Fibroblast of lung (primary cell): ENCODE results near the gene AP1G2. TPM values are rescaled to one million over a fixed set of nuclear protein-coding genes. Genes with fewer than 3 reads are reported as not detected.

Source experiments
- DNase-seq, 2 donors: peaks; one replicate each; pipeline versions ENCODE4 v3.0.0 to v3.0.0-alpha.2; 2010; ENCODE audit warnings: low read depth in 2 of 2
- H2AFZ ChIP-seq: 2 replicates; pipeline ENCODE4 v1.5.1; 2012; ENCODE audit warnings: low read length, control low read depth, inconsistent platforms
- H3K27ac ChIP-seq: 2 replicates; pipeline ENCODE4 v1.5.1; 2011; ENCODE audit warnings: low read length, control low read depth; ENCODE audit not compliant: insufficient read depth
- H3K27me3 ChIP-seq: 2 replicates; pipeline ENCODE4 v1.5.1; 2011; ENCODE audit warnings: mild to moderate bottlenecking, low read length; ENCODE audit not compliant: control insufficient read depth, insufficient read depth
- H3K36me3 ChIP-seq: 2 replicates; pipeline ENCODE4 v1.5.1; 2011; ENCODE audit warnings: low read length; ENCODE audit not compliant: control insufficient read depth, insufficient read depth
- H3K4me1 ChIP-seq: 2 replicates; pipeline ENCODE4 v1.5.1; 2011; ENCODE audit warnings: low read length; ENCODE audit not compliant: control insufficient read depth, insufficient read depth; ENCODE audit errors: extremely low read depth
- H3K4me2 ChIP-seq: 2 replicates; pipeline ENCODE4 v1.5.1; 2011; ENCODE audit warnings: low read length, control low read depth; ENCODE audit not compliant: insufficient read depth; ENCODE audit errors: extremely low read depth
- H3K4me3 ChIP-seq, 4 experiments: fragments of 200-600 bp in 1 of 4; sonication (generic) in 1 of 4; replicated peaks in 1 of 4; 2 replicates each; pipeline ENCODE4 v1.5.1; 2011 to 2016; ENCODE audit warnings: low read length in 4 of 4, low read depth in 3 of 4, mild to moderate bottlenecking in 3 of 4, control low read depth in 2 of 4, inconsistent platforms in 1 of 4, mixed read lengths in 1 of 4; ENCODE audit not compliant: insufficient read depth in 1 of 4; ENCODE audit errors: control extremely low read depth in 1 of 4
- H3K79me2 ChIP-seq: 2 replicates; pipeline ENCODE4 v1.5.1; 2012; ENCODE audit warnings: mild to moderate bottlenecking, low read length, inconsistent platforms; ENCODE audit not compliant: control insufficient read depth, insufficient read depth
- H3K9ac ChIP-seq: 2 replicates; pipeline ENCODE4 v1.5.1; 2011; ENCODE audit warnings: mild to moderate bottlenecking, low read length, control low read depth; ENCODE audit not compliant: insufficient read depth
- H3K9me3 ChIP-seq: 2 replicates; pipeline ENCODE4 v1.5.1; 2012; ENCODE audit warnings: low read depth, low read length; ENCODE audit not compliant: control insufficient read depth, insufficient read depth
- H4K20me1 ChIP-seq: 2 replicates; pipeline ENCODE4 v1.5.1; 2011; ENCODE audit warnings: low read length; ENCODE audit not compliant: control insufficient read depth, insufficient read depth; ENCODE audit errors: extremely low read depth
- EZH2 ChIP-seq: IDR thresholded peaks from 2 replicates; pipeline ENCODE4 v1.5.1; 2012; ENCODE audit warnings: low read length, control low read depth, mild to moderate bottlenecking; ENCODE audit errors: missing control alignments
- polyA plus RNA-seq, 2 donors: library from polyadenylated mRNA; depleted of rRNA in 1 of 2; stranded (reverse) in 1 of 2; unstranded in 1 of 2; fragments of >200 nt; gene quantifications; 2 replicates each; pipeline ENCODE4 v1.2.1, GENCODE V29; 2011 to 2012; ENCODE audit warnings: missing spikeins in 1 of 2
- total RNA-seq: library from RNA; depleted of rRNA; stranded (reverse); fragments of >200 nt; gene quantifications from 2 replicates; pipeline ENCODE4 v1.2.1, GENCODE V29; 2014
- TF ChIP-seq, protein P1 (sequence below), 2 donors: IDR thresholded peaks in 1 of 2; conservative IDR thresholded peaks in 1 of 2; 1 replicate in 1 of 2; 2 replicates in 1 of 2; pipeline ENCODE4 v1.5.1; 2011 to 2012; ENCODE audit warnings: low read length in 2 of 2, control low read depth in 1 of 2, inconsistent platforms in 1 of 2, low read depth in 1 of 2, mild to moderate bottlenecking in 1 of 2

AP1G2 gene
- total and polyA plus RNA-seq, 2 donors (not counting 1 experiment from before 2014, with no cell fraction given) = 7.9 to 9.2 TPM

DNA sequence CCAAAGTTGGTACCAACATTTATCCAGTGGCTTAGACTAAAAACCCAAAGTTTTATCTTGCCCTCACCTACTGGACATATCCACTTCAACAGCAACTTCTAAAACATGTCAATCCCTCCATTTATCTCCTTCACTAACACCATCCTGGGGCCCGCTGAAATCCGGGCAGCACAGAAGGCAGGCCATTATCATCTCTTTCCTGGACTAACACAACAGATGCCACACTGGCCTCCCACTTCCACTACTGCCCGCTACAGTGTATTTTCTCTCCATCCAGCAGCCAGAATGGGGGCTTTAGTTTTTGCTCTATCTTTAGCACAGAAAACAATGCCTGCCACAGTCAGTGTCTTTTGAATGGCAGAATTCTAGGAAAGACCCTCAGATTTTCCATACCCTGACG is 31.6 kb downstream of the AP1G2 start:
- DNase-seq = no peak
- Histone ChIP-seq H3K4me3 (no peak overlapping the region), H3K4me2 (no peak overlapping the region), H2AFZ (no peak overlapping the region), H3K9ac (no peak overlapping the region), H3K79me2 (no peaks in the 10 kb centered on the region), H4K20me1 (no peaks in the 10 kb centered on the region), H3K4me1 (peaks cover 4% of the 10 kb centered on the region), H3K9me3 (no peaks in the 10 kb centered on the region), H3K27me3 (no peaks in the 10 kb centered on the region), H3K27ac (no peak overlapping the region), H3K36me3 (no peaks in the 10 kb centered on the region)
- TF ChIP-seq, protein P1, sequence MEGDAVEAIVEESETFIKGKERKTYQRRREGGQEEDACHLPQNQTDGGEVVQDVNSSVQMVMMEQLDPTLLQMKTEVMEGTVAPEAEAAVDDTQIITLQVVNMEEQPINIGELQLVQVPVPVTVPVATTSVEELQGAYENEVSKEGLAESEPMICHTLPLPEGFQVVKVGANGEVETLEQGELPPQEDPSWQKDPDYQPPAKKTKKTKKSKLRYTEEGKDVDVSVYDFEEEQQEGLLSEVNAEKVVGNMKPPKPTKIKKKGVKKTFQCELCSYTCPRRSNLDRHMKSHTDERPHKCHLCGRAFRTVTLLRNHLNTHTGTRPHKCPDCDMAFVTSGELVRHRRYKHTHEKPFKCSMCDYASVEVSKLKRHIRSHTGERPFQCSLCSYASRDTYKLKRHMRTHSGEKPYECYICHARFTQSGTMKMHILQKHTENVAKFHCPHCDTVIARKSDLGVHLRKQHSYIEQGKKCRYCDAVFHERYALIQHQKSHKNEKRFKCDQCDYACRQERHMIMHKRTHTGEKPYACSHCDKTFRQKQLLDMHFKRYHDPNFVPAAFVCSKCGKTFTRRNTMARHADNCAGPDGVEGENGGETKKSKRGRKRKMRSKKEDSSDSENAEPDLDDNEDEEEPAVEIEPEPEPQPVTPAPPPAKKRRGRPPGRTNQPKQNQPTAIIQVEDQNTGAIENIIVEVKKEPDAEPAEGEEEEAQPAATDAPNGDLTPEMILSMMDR (conservative IDR thresholded peaks at IDR 0.05 in 1 of 2, IDR thresholded peaks at IDR 0.05 in 1 of 2; ENCODE audit: low read depth in 1 of 2, low read length in 2 of 2) = no peak
- no peak for TF ChIP-seq EZH2

DNA sequence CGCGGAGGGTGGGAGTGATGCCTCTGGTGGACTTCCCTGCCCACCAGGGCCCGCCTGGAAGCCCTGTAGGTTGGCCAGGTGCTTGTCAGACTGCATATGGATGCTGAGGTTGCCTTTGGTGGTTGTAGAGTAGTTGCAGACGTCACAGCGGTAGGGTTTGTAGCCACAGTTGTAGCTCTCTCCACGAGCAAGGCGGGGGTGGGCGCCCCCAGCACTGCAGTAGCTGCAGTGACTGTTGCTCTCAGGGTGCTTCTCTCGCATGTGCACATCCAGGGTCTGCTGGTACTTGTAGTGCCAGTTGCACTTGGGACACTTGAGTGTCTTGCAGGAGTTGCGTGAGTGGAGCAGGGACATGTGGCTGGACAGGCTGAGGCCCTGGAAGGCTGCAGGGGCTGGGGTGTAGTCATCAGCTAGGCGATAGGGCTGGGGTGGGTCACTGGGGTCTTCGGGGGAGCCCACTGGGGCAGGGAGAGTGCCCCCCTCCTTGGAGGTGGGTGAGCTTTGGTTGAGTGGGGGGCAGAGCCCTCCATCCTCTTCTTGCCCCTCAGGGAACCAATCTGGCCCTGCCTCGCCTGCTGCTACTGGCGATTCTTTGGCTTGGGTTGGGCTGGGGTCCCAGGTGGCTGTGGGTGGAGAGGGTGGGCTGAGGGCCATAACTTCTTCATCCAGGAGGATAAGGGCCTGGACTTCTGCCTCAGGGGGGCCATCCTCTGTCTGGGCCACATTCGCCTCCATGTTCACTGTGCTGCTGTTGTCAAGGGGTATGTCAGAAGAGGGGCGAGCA is 33.7 kb downstream of the AP1G2 start:
- Histone ChIP-seq H3K9ac (no peak overlapping the region), H3K4me1 (peaks cover 1% of the 10 kb centered on the region), H3K36me3 (no peaks in the 10 kb centered on the region), H3K4me2 (no peak overlapping the region), H3K27me3 (no peaks in the 10 kb centered on the region), H3K79me2 (no peaks in the 10 kb centered on the region), H3K4me3 (no peak overlapping the region), H2AFZ (no peak overlapping the region), H3K27ac (no peak overlapping the region), H4K20me1 (no peaks in the 10 kb centered on the region), H3K9me3 (no peaks in the 10 kb centered on the region)
- no peak for TF ChIP-seq EZH2
- TF ChIP-seq, protein P1 (conservative IDR thresholded peaks at IDR 0.05 in 1 of 2, IDR thresholded peaks at IDR 0.05 in 1 of 2; ENCODE audit: low read depth in 1 of 2, low read length in 2 of 2) = no peak
- DNase-seq = no peak

DNA sequence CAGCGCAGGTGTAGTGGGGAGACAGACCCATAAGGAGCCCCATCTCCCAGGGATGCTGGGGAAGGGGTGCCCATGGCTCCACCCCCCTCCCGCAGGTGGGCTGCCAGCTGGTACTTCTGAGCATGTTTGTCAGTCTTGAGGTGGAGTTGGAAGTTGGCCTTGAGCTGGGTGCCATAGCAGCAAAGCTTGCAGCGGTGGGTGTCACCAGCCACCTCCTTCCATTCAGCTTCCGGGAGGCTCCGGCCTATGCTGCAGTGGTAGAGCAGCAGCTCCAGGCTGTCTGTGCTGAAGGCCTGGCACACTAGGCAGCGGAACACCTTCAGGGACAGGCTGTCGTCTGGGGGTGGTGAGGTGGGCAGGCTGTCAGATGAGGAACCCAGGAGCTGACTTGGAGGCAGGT is 34.9 kb downstream of the AP1G2 start:
- no peak for DNase-seq
- no peaks in the 10 kb centered on the region for H3K36me3 ChIP-seq
- TF ChIP-seq EZH2 = no peak
- TF ChIP-seq, protein P1 (conservative IDR thresholded peaks at IDR 0.05 in 1 of 2, IDR thresholded peaks at IDR 0.05 in 1 of 2; ENCODE audit: low read depth in 1 of 2, low read length in 2 of 2) = no peak
- no peaks in the 10 kb centered on the region for H3K27me3 ChIP-seq
- no peaks in the 10 kb centered on the region for H3K9me3 ChIP-seq
- no peak overlapping the region for H2AFZ ChIP-seq
- H3K79me2 ChIP-seq = no peaks in the 10 kb centered on the region
- no peak overlapping the region for H3K9ac ChIP-seq
- no peak overlapping the region for H3K4me2 ChIP-seq
- no peaks in the 10 kb centered on the region for H4K20me1 ChIP-seq
- no peaks in the 10 kb centered on the region for H3K4me1 ChIP-seq
- H3K4me3 ChIP-seq = no peak overlapping the region
- H3K27ac ChIP-seq = no peak overlapping the region
